ENCODE results near the gene EML4.

The EML4 gene

GRCh38 chr2:42309366-42309765 is 140.2 kb downstream of the EML4 start:
- no peaks in the 10 kb centered on the region for H3K27me3 Mint-ChIP-seq (ENCODE audit: low read depth, poor library complexity)
- peaks cover 39% of the 10 kb centered on the region for H3K36me3 Mint-ChIP-seq (ENCODE audit: low read depth)
- no peaks in the 10 kb centered on the region for H3K9me3 Mint-ChIP-seq
- H3K4me1 Mint-ChIP-seq, result no peaks in the 10 kb centered on the region
- H3K27ac Mint-ChIP-seq, result peak overlapping the region; percentile 26
- TF ChIP-seq, protein P1, sequence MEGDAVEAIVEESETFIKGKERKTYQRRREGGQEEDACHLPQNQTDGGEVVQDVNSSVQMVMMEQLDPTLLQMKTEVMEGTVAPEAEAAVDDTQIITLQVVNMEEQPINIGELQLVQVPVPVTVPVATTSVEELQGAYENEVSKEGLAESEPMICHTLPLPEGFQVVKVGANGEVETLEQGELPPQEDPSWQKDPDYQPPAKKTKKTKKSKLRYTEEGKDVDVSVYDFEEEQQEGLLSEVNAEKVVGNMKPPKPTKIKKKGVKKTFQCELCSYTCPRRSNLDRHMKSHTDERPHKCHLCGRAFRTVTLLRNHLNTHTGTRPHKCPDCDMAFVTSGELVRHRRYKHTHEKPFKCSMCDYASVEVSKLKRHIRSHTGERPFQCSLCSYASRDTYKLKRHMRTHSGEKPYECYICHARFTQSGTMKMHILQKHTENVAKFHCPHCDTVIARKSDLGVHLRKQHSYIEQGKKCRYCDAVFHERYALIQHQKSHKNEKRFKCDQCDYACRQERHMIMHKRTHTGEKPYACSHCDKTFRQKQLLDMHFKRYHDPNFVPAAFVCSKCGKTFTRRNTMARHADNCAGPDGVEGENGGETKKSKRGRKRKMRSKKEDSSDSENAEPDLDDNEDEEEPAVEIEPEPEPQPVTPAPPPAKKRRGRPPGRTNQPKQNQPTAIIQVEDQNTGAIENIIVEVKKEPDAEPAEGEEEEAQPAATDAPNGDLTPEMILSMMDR (IDR thresholded peaks at IDR 0.05), result no peak
- H3K4me3 Mint-ChIP-seq, result no peak overlapping the region
- DNase-seq, result no peak

- TF ChIP-seq, protein P1 (IDR thresholded peaks at IDR 0.05), result no peak
- no peaks in the 10 kb centered on the region for H3K4me1 Mint-ChIP-seq
- H3K9me3 Mint-ChIP-seq, result no peaks in the 10 kb centered on the region
- H3K27ac Mint-ChIP-seq, result no peak overlapping the region
- H3K36me3 Mint-ChIP-seq (ENCODE audit: low read depth), result peaks cover 42% of the 10 kb centered on the region
- H3K27me3 Mint-ChIP-seq (ENCODE audit: low read depth, poor library complexity), result no peaks in the 10 kb centered on the region
- no peak overlapping the region for H3K4me3 Mint-ChIP-seq
- DNase-seq, result no peak
Observed at GRCh38 chr2:42310007-42310515, 140.9 kb downstream of the EML4 start.

DNA sequence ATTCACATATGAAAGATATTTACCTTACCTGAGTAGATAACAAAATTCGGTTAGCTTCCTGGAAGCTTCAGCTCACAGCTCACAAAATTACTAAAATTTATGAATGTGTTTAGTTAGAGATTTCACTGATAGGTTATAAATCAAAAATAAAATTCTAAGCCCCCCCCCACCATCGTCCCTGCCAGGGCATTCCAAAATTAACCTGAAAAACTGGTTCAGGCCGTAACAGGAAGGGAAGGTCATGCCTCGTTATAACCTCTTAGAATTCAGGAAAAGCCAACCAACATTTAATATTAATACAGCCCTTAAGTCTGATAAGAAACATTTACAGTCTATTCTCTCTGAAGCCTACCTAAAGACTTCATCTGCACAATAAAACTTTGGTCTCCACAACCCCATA is 143.0 kb downstream of the EML4 start:
- no peak overlapping the region for H3K4me3 Mint-ChIP-seq
- TF ChIP-seq, protein P1 (IDR thresholded peaks at IDR 0.05), result no peak
- no peak for DNase-seq
- no peak overlapping the region for H3K27ac Mint-ChIP-seq
- no peaks in the 10 kb centered on the region for H3K27me3 Mint-ChIP-seq (ENCODE audit: low read depth, poor library complexity)
- peaks cover 28% of the 10 kb centered on the region for H3K36me3 Mint-ChIP-seq (ENCODE audit: low read depth)
- H3K4me1 Mint-ChIP-seq, result no peaks in the 10 kb centered on the region
- no peaks in the 10 kb centered on the region for H3K9me3 Mint-ChIP-seq

GRCh38 chr2:42314892-42315468 is 145.8 kb downstream of the EML4 start:
- H3K27ac Mint-ChIP-seq, result peak overlapping the region; percentile 14
- TF ChIP-seq, protein P1 (IDR thresholded peaks at IDR 0.05), result no peak
- H3K4me3 Mint-ChIP-seq, result no peak overlapping the region
- H3K4me1 Mint-ChIP-seq, result no peaks in the 10 kb centered on the region
- peaks cover 46% of the 10 kb centered on the region for H3K36me3 Mint-ChIP-seq (ENCODE audit: low read depth)
- no peaks in the 10 kb centered on the region for H3K9me3 Mint-ChIP-seq
- DNase-seq, result no peak
- H3K27me3 Mint-ChIP-seq (ENCODE audit: low read depth, poor library complexity), result no peaks in the 10 kb centered on the region

DNA sequence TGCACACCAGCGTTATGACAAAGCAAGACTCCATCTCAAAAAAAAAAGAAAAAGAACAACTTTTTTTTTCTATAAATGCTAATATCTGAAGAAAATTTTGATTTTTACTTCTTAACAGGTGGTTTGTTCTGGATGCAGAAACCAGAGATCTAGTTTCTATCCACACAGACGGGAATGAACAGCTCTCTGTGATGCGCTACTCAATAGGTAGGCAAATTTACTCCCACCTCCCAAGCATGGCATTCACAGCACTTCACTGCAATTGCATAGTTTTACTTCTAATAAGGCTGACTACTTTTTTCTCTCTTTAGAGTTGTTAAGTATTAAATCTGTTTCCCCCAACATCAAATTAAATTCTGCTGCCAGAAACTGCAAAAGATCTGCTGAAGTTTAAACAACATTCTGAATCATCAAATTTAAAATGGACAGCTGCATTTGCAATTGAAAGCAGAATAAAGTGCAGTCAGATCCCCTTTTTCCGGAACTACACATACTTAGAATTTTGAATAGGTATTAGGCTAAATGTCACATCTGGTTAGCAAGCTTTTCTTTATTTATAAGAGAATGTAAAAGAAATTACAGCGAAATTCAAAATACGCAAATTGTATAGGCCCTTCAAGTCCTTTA is 146.8 kb downstream of the EML4 start:
- TF ChIP-seq, protein P1 (IDR thresholded peaks at IDR 0.05), result no peak
- no peaks in the 10 kb centered on the region for H3K27me3 Mint-ChIP-seq (ENCODE audit: low read depth, poor library complexity)
- H3K4me1 Mint-ChIP-seq, result no peaks in the 10 kb centered on the region
- no peak for DNase-seq
- no peak overlapping the region for H3K4me3 Mint-ChIP-seq
- peaks cover 56% of the 10 kb centered on the region for H3K36me3 Mint-ChIP-seq (ENCODE audit: low read depth)
- H3K9me3 Mint-ChIP-seq, result no peaks in the 10 kb centered on the region
- H3K27ac Mint-ChIP-seq, result no peak overlapping the region

GRCh38 chr2:42316910-42317309 is 147.8 kb downstream of the EML4 start:
- Mint-ChIP-seq H3K4me3 (no peak overlapping the region), H3K27ac (no peak overlapping the region), H3K27me3 (ENCODE audit: low read depth, poor library complexity) (no peaks in the 10 kb centered on the region), H3K4me1 (no peaks in the 10 kb centered on the region), H3K36me3 (ENCODE audit: low read depth) (peaks cover 63% of the 10 kb centered on the region), H3K9me3 (no peaks in the 10 kb centered on the region)
- TF ChIP-seq, protein P1 (IDR thresholded peaks at IDR 0.05), result no peak
- no peak for DNase-seq
